HEK293 (cell line): ENCODE results near the gene PRIMPOL.

ENCODE experiments used
- BCL11A ChIP-seq: fragments of 450-650 bp; formaldehyde crosslinking; IDR thresholded peaks from 2 replicates; pipeline ENCODE4 v1.5.1; 2016; ENCODE audit warnings: low read depth, missing biosample characterization, missing genetic modification characterization
- KLF1 ChIP-seq: fragments of 450-650 bp; formaldehyde crosslinking; IDR thresholded peaks from 2 replicates; pipeline ENCODE4 v1.5.1; 2016; ENCODE audit warnings: missing biosample characterization, missing genetic modification characterization
- KLF7 ChIP-seq: fragments of 450-650 bp; formaldehyde crosslinking; IDR thresholded peaks from 2 replicates; pipeline ENCODE4 v1.5.1; 2016; ENCODE audit warnings: missing biosample characterization, missing genetic modification characterization, borderline replicate concordance
- TRIM28 ChIP-seq: IDR thresholded peaks from 2 replicates; pipeline ENCODE4 v1.6.1; 2011; ENCODE audit warnings: low read length, control low read depth, borderline replicate concordance
- ZNF121 ChIP-seq: fragments of 450-650 bp; formaldehyde crosslinking; IDR thresholded peaks from 2 replicates; pipeline ENCODE4 v1.5.1; 2016; ENCODE audit warnings: missing biosample characterization, missing genetic modification characterization
- ZNF132 ChIP-seq: fragments of 450-650 bp; formaldehyde crosslinking; IDR thresholded peaks from 2 replicates; pipeline ENCODE4 v1.5.1; 2017; ENCODE audit warnings: missing biosample characterization, missing genetic modification characterization, borderline replicate concordance
- ZNF658 ChIP-seq: fragments of 450-650 bp; formaldehyde crosslinking; IDR thresholded peaks from 2 replicates; pipeline ENCODE4; 2016; ENCODE audit warnings: missing biosample characterization, missing genetic modification characterization
- ZNF747 ChIP-seq: fragments of 450-650 bp; formaldehyde crosslinking; IDR thresholded peaks from 2 replicates; pipeline ENCODE4 v1.5.1; 2016; ENCODE audit warnings: missing biosample characterization, missing genetic modification characterization
- TF ChIP-seq, protein P1 (sequence below): IDR thresholded peaks from 2 replicates; pipeline ENCODE4 v1.6.1; 2011; ENCODE audit warnings: mild to moderate bottlenecking, low read depth, low read length, borderline replicate concordance

DNA sequence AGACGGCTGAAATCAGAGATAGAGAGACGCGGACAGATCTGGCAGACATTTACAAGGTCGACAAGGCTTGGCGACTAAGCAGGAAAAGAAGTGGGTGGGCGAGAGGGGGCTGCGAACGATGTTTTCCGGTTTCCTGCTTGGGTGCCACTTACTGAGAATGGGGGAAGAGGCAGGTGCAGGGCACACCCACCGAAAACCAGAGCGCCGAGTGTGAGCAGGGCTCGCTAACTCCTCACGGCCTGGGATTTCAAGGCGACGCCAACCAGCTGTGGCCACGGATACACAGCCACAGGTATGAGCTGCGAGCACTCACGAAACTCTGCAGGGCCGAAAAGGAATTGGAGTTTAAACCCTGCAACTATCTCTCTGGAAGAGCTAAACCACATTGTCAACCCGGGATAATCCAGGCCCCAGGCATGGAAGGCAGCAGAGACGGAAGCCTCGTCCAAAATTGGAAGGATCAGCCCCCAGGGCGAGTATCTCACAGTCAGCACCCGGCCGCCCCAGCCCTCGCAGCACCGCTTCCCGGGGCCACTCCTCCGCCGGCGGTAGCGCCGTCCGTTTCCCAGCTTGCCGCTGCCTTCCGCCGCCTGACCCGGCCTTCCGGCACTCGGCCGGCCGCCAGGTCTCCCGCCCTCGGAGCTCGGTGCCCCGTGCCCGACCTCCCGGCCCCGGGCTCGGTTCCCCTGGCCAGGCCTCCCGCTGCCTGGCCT lies 1.1 kb upstream of the PRIMPOL start:
- TF ChIP-seq ZNF132 (tag by site-specific recombination), result no peak
- TF ChIP-seq KLF7 (tag by site-specific recombination), result no peak
- no peak for TF ChIP-seq ZNF747 (tag by site-specific recombination)
- no peak for TF ChIP-seq ZNF121 (tag by site-specific recombination)
- no peak for TF ChIP-seq ZNF658 (tag by site-specific recombination)
- no peak for TF ChIP-seq TRIM28
- TF ChIP-seq, protein P1, sequence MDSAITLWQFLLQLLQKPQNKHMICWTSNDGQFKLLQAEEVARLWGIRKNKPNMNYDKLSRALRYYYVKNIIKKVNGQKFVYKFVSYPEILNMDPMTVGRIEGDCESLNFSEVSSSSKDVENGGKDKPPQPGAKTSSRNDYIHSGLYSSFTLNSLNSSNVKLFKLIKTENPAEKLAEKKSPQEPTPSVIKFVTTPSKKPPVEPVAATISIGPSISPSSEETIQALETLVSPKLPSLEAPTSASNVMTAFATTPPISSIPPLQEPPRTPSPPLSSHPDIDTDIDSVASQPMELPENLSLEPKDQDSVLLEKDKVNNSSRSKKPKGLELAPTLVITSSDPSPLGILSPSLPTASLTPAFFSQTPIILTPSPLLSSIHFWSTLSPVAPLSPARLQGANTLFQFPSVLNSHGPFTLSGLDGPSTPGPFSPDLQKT, result no peak
- no peak for TF ChIP-seq BCL11A (tag by site-specific recombination)
- TF ChIP-seq KLF1, result no peak
